Small intestine (tissue), 7 donors: ENCODE measurements around the gene LARGE1. TPM values are rescaled to one million over a fixed set of nuclear protein-coding genes. Genes with fewer than 3 reads are reported as not detected.
"Not testable (repeated sequence)": the region's sequence is repeated elsewhere in the genome, so short reads cannot be mapped to it uniquely, and the experiment has no call there.

Source experiments
- DNase-seq, 2 donors: peaks; one replicate each; pipeline versions ENCODE4 v3.0.0 to v3.0.0-alpha.2; 2013
- FAIRE-seq: peaks from 2 replicates; lab custom pipeline; 2012; peaks lifted over from hg19 to GRCh38; lab: Jason Lieb, UNC
- H3K27ac ChIP-seq, 3 donors: one replicate each; pipeline ENCODE4 v1.5.1; 2013; ENCODE audit warnings: low read length in 2 of 3, mild to moderate bottlenecking in 2 of 3, control low read depth in 1 of 3, inconsistent platforms in 1 of 3, low read depth in 1 of 3, moderate library complexity in 1 of 3
- H3K27me3 ChIP-seq, 3 donors: one replicate each; pipeline ENCODE4 v1.6.1; 2013; ENCODE audit warnings: low read length in 3 of 3, inconsistent platforms in 1 of 3; ENCODE audit not compliant: control insufficient read depth in 3 of 3, insufficient read depth in 3 of 3
- H3K36me3 ChIP-seq, 3 donors: one replicate each; pipeline ENCODE4 v1.6.1; 2013; ENCODE audit warnings: low read length in 3 of 3, inconsistent platforms in 1 of 3, low read depth in 1 of 3, mild to moderate bottlenecking in 1 of 3, moderate library complexity in 1 of 3; ENCODE audit not compliant: control insufficient read depth in 3 of 3, insufficient read depth in 2 of 3
- H3K4me1 ChIP-seq, 3 donors: one replicate each; pipeline ENCODE4 v1.6.1; 2013; ENCODE audit warnings: low read length in 2 of 3, inconsistent platforms in 1 of 3, low read depth in 1 of 3, mild to moderate bottlenecking in 1 of 3, moderate library complexity in 1 of 3; ENCODE audit not compliant: control insufficient read depth in 3 of 3, insufficient read depth in 2 of 3
- H3K4me3 ChIP-seq, 3 donors: one replicate each; pipeline ENCODE4 v1.5.1; 2013; ENCODE audit warnings: low read length in 3 of 3, control low read depth in 1 of 3, inconsistent platforms in 1 of 3, low read depth in 1 of 3, mild to moderate bottlenecking in 1 of 3, moderate library complexity in 1 of 3
- H3K9me3 ChIP-seq, 2 donors: one replicate each; pipeline ENCODE4 v1.6.1; 2013; ENCODE audit warnings: low read depth in 1 of 2, low read length in 1 of 2; ENCODE audit not compliant: control insufficient read depth in 2 of 2, insufficient read depth in 1 of 2
- WGBS, 3 donors: extraction: QIAGEN DNeasy Blood & Tissue Kit; methylation state at CpG; one replicate each; pipeline ENCODE4 v1.1.7; 2013; 5-methylcytosine and 5-hydroxymethylcytosine counted together
- polyA plus RNA-seq, 4 donors: library from polyadenylated mRNA; stranded (reverse) in 3 of 4; unstranded in 1 of 4; fragments of 200-250 nt in 3 of 4; fragments of 120-200 nt in 1 of 4; gene quantifications; one replicate each; pipeline versions ENCODE4 v1.2.1 to v1.2.3, GENCODE V29; 2013
- donor health status: healthy with polysubstance abuse.
- donor health status: control.
- donor health status: control.
- donor health status: Bipolar disorder and iron deficiency.
- donor health status: healthy.

LARGE1 gene
- polyA plus RNA-seq, 4 donors: 5.1 to 18.8 (median 8.0) TPM

DNA sequence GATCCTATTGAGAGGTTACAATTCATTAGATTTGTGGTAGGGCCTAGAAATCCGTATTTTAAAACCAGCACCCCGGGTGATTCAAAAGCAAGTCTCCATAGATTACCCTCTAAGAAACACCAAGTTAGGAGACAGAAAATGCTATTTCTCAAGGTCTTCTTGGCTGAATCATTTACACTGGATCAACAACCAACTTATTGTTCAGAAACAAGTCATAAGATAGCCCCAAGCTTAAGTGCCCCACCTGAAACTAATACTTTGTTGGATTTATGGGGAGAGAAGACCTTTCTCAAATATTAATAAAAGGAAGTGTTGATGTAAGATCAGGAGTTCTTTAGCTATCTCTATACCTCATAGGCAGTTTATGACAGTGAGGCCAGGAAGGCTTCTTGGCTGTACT is 345.2 kb downstream of the LARGE1 start:
- Histone ChIP-seq H3K4me1 (peaks cover 0 to 27% (median 0%) of the 10 kb centered on the region in 3 donors), H3K27me3 (no peaks in the 10 kb centered on the region), H3K27ac (no peak overlapping the region), H3K4me3 (no peak overlapping the region), H3K9me3 (no peaks in the 10 kb centered on the region), H3K36me3 (no peaks in the 10 kb centered on the region)
- WGBS, 3 donors: 80 to 87% (median 87%) methylated on average over 2 of the region's 2 CpGs
- no peak for FAIRE-seq
- peak in 1 of 2 donors; percentile 18 for DNase-seq

GRCh38 chr22:33573479-33573878 is 346.8 kb downstream of the LARGE1 start:
- FAIRE-seq (no peak), DNase-seq (peak in 1 of 2 donors; percentile 66)
- WGBS, 3 donors: 46 to 68% (median 46%) methylated on average over 4 of the region's 4 CpGs
- Histone ChIP-seq H3K4me1 (peaks cover 0 to 27% (median 2%) of the 10 kb centered on the region in 3 donors), H3K36me3 (no peaks in the 10 kb centered on the region), H3K27ac (peak overlapping the region in 1 of 3 donors; percentile 74), H3K9me3 (no peaks in the 10 kb centered on the region), H3K4me3 (no peak overlapping the region), H3K27me3 (no peaks in the 10 kb centered on the region)

DNA sequence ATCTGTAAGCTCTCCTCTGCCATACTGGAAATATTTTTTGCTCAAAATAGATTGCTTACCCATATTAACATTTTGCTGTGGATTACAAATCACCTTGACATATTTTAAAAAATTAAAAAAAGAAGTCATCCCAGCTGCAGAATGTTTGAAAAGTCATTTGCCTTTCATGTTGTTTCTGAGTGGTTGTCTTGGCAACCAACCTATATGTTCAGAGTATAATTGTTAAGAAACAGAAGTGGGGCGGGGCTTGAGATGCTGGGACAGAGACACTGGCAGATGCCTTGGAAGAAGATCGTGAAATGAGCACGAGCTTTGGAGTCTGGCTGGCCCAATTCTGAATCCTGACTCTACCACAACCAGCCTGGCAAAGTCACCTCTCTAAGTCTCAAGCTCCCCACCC is 348.2 kb downstream of the LARGE1 start:
- Histone ChIP-seq H3K27me3 (no peaks in the 10 kb centered on the region), H3K4me1 (peaks cover 0 to 23% (median 2%) of the 10 kb centered on the region in 3 donors), H3K36me3 (no peaks in the 10 kb centered on the region), H3K9me3 (no peaks in the 10 kb centered on the region), H3K27ac (no peak overlapping the region), H3K4me3 (no peak overlapping the region)
- FAIRE-seq: no peak
- DNase-seq: no peak
- 82 to 90% (median 82%) methylated on average over 3 of the region's 3 CpGs for WGBS, 3 donors

- Histone ChIP-seq H3K27me3 (no peaks in the 10 kb centered on the region), H3K36me3 (no peaks in the 10 kb centered on the region), H3K27ac (no peak overlapping the region), H3K4me1 (peaks cover 0 to 15% (median 2%) of the 10 kb centered on the region in 3 donors), H3K9me3 (no peaks in the 10 kb centered on the region), H3K4me3 (no peak overlapping the region)
- FAIRE-seq: no peak
- no peak for DNase-seq
- WGBS, 3 donors: 78 to 87% (median 86%) methylated on average over 4 of the region's 4 CpGs
Observed at GRCh38 chr22:33570110-33570509, 350.2 kb downstream of the LARGE1 start.

DNA sequence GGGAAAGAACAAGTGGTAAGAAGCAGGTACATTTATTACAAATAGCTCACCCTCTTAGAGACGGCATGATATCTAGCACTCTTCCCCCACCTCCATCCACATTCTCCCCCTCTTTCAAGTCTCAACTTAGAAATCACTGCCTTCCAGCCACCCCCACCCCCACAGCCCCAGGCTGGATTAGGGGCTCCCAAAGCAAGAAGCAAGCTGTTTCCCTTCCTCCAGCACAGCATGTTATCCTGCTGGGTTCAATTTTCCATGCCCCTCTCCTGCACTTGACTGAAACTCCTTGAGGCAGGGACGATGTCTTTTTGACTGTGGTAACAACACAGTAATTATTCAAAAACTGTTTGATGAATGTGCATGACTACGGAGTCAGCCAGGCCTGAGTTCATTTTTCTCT is 350.7 kb downstream of the LARGE1 start:
- FAIRE-seq: no peak
- Histone ChIP-seq H3K9me3 (no peaks in the 10 kb centered on the region), H3K4me1 (peaks cover 0 to 10% (median 2%) of the 10 kb centered on the region in 3 donors), H3K4me3 (no peak overlapping the region), H3K36me3 (no peaks in the 10 kb centered on the region), H3K27ac (no peak overlapping the region), H3K27me3 (no peaks in the 10 kb centered on the region)
- 48 to 52% (median 50%) methylated on average over 3 of the region's 3 CpGs for WGBS, 3 donors
- no peak for DNase-seq

- DNase-seq (peak in 1 of 2 donors; percentile 25), FAIRE-seq (no peak)
- WGBS, 3 donors: 30 to 42% (median 39%) methylated on average over 4 of the region's 4 CpGs
- Histone ChIP-seq H3K27me3 (no peaks in the 10 kb centered on the region), H3K27ac (no peak overlapping the region), H3K9me3 (no peaks in the 10 kb centered on the region), H3K4me1 (peaks cover 0 to 10% (median 2%) of the 10 kb centered on the region in 3 donors), H3K4me3 (no peak overlapping the region), H3K36me3 (no peaks in the 10 kb centered on the region)
Observed at GRCh38 chr22:33569018-33569417, 351.3 kb downstream of the LARGE1 start.

GRCh38 chr22:33566495-33566894 is 353.8 kb downstream of the LARGE1 start:
- H3K4me3 ChIP-seq, H3K27me3 ChIP-seq, H3K9me3 ChIP-seq, H3K27ac ChIP-seq, DNase-seq, FAIRE-seq, H3K36me3 ChIP-seq, H3K4me1 ChIP-seq: not testable (repeated sequence)
- 92 to 97% (median 95%) methylated on average over 6 of the region's 6 CpGs for WGBS, 3 donors

- no peaks in the 10 kb centered on the region for H3K9me3 ChIP-seq
- 91 to 97% (median 93%) methylated on average over 7 of the region's 7 CpGs for WGBS, 3 donors
- H3K4me3 ChIP-seq: no peak overlapping the region
- no peaks in the 10 kb centered on the region for H3K27me3 ChIP-seq
- no peak for FAIRE-seq
- no peak overlapping the region for H3K27ac ChIP-seq
- no peak for DNase-seq
- H3K36me3 ChIP-seq: no peaks in the 10 kb centered on the region
- H3K4me1 ChIP-seq: peaks cover 0 to 2% (median 0%) of the 10 kb centered on the region in 3 donors
Observed at GRCh38 chr22:33565580-33565995, 354.7 kb downstream of the LARGE1 start.

DNA sequence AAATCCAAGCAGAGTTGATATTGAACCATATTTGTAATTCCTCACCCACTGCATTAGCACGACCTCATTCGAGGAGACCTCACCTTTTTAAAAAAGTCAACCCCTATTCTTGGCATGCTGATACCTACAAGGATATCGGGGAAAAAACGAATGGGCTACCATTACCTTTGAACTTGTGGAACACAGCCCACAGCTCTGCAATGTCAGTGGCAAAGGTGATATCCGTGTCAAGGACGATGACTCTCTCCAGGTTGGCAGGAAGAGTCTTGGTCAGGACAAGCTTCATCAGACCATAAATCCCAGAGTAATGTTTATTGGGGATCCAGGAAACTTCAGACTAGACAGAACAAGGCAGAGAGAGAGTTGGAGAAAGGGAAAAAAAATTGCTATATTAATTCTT is 355.6 kb downstream of the LARGE1 start:
- FAIRE-seq: no peak
- Histone ChIP-seq H3K9me3 (no peaks in the 10 kb centered on the region), H3K36me3 (no peaks in the 10 kb centered on the region), H3K27ac (no peak overlapping the region), H3K4me1 (peaks cover 0 to 2% (median 2%) of the 10 kb centered on the region in 3 donors), H3K27me3 (no peaks in the 10 kb centered on the region), H3K4me3 (no peak overlapping the region)
- 75 to 82% (median 79%) methylated on average over 6 of the region's 6 CpGs for WGBS, 3 donors
- DNase-seq: no peak
